Retinal pigment epithelial cell (primary cell): Measurements from ENCODE around the gene CHMP5.

Experiments used
- DNase-seq: peaks from one replicate; pipeline ENCODE4 v3.0.0-alpha.2; 2010; ENCODE audit warnings: low read depth
- H3K4me3 ChIP-seq: 2 replicates; pipeline ENCODE4 v1.5.1; 2011; ENCODE audit warnings: mild to moderate bottlenecking, low read length, control low read depth, moderate library complexity
- TF ChIP-seq, protein P1 (sequence below): conservative IDR thresholded peaks from 2 replicates; pipeline ENCODE4 v1.5.1; 2011; ENCODE audit warnings: low read depth, low read length, control low read depth, inconsistent platforms

Gene CHMP5

GRCh38 chr9:33242609-33243134 lies 22.2 kb upstream of the CHMP5 start:
- H3K4me3 ChIP-seq, result no peak overlapping the region
- TF ChIP-seq, protein P1, sequence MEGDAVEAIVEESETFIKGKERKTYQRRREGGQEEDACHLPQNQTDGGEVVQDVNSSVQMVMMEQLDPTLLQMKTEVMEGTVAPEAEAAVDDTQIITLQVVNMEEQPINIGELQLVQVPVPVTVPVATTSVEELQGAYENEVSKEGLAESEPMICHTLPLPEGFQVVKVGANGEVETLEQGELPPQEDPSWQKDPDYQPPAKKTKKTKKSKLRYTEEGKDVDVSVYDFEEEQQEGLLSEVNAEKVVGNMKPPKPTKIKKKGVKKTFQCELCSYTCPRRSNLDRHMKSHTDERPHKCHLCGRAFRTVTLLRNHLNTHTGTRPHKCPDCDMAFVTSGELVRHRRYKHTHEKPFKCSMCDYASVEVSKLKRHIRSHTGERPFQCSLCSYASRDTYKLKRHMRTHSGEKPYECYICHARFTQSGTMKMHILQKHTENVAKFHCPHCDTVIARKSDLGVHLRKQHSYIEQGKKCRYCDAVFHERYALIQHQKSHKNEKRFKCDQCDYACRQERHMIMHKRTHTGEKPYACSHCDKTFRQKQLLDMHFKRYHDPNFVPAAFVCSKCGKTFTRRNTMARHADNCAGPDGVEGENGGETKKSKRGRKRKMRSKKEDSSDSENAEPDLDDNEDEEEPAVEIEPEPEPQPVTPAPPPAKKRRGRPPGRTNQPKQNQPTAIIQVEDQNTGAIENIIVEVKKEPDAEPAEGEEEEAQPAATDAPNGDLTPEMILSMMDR, result no peak
- DNase-seq, result no peak

- DNase-seq, result no peak
- no peak overlapping the region for H3K4me3 ChIP-seq
- TF ChIP-seq, protein P1, result no peak
Measured at GRCh38 chr9:33244137-33244784, 20.6 kb upstream of the CHMP5 start.

- no peak for DNase-seq
- TF ChIP-seq, protein P1, result no peak
- H3K4me3 ChIP-seq, result no peak overlapping the region
Measured at GRCh38 chr9:33245341-33245740, 19.5 kb upstream of the CHMP5 start.

DNA sequence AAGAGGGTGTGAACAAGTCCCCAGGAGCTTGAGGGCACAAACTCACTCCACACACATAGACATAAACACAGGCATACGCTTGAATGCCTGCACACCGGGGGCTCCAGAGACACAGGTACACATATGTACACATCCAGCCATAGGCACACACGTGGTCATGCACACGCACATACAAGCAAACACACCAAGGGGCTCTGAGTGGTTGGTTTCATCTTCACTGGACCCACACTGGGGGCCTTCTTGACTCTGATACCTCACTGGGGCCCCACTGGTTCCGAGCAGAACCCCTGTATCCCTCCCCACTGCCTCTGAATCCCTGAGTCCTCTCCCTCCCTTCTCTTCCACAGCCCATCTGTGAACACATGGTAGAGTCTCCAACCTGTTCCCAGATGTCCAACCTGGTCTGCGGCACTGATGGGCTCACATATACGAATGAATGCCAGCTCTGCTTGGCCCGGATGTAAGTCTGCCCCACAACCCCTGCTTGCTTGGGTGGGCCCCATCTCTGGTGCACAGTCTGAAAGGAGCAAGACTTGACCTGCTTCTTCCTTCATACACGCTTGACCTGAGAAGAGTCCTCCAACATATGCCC lies 18.5 kb upstream of the CHMP5 start:
- TF ChIP-seq, protein P1, result no peak
- H3K4me3 ChIP-seq, result no peak overlapping the region
- no peak for DNase-seq

- TF ChIP-seq, protein P1, result no peak
- H3K4me3 ChIP-seq, result no peak overlapping the region
- no peak for DNase-seq
Measured at GRCh38 chr9:33248606-33249005, 16.2 kb upstream of the CHMP5 start.

DNA sequence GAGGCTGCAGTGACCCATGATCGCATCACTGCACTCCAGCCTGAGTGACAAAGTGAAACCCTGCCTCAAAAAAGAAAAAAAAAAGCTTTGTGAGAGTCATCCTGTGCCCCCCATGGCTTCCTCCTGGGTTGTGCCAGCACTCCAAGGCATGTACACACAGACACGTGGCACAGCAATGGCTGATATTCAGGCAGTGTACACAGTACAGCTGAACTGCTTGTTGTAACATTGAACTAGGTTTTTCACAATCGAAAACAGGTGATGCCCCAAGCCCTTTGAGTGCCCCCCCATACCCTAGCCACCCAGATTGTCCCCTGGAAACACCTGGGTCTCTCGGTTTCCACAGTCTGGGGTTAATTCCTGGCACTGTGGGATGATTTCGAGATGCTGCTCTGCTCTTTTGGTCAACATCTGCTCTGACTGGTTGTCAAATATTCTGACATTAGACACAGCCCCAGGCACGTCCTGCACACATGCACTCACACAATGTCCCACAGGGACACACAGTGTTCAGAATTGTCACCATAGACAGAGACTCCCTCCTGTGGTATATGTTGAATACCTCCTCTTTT lies 15.7 kb upstream of the CHMP5 start:
- no peak for DNase-seq
- TF ChIP-seq, protein P1, result no peak
- H3K4me3 ChIP-seq, result no peak overlapping the region
